ENCODE data around the gene EPHA7. TPM values are rescaled to one million over a fixed set of nuclear protein-coding genes. Genes with fewer than 3 reads are reported as not detected.

EPHA7 gene
- total and polyA plus RNA-seq, 2 of the 4 experiments (the other 2 are of a cell fraction) = not detected

GRCh38 chr6:93407186-93407585 is 12.2 kb downstream of the EPHA7 start:
- intact Hi-C loops (cut with micrococcal nuclease) = no loop called here
- H4K8ac ChIP-seq (ENCODE audit: low read depth in 2 of 2, low read length in 2 of 2) = no peak overlapping the region
- no peak overlapping the region for H4K91ac ChIP-seq (ENCODE audit: insufficient read depth, low read depth, low read length)
- TF ChIP-seq SMC3 (IDR thresholded peaks at IDR 0.05; ENCODE audit: low read depth, low read length) (no peak), BHLHE40 (IDR thresholded peaks at IDR 0.05; ENCODE audit: low read depth, low read length) (no peak), RFX5 (IDR thresholded peaks at IDR 0.05; ENCODE audit: low read depth, low read length) (no peak), FOS (IDR thresholded peaks at IDR 0.05; ENCODE audit: low read depth, low read length) (no peak), ELK1 (IDR thresholded peaks at IDR 0.05; ENCODE audit: borderline replicate concordance, low read depth, low read length) (no peak), POLR2A (IDR thresholded peaks at IDR 0.05; ENCODE audit: low read depth, low read length) (no peak), CHD1 (IDR thresholded peaks at IDR 0.05; ENCODE audit: low read depth, low read length) (no peak), RCOR1 (IDR thresholded peaks at IDR 0.05; ENCODE audit: insufficient replicate concordance, low read length) (no peak), MXI1 (IDR thresholded peaks at IDR 0.05; ENCODE audit: borderline replicate concordance, low read depth, low read length) (no peak), NFE2L2 (IDR thresholded peaks at IDR 0.05; ENCODE audit: low read depth, low read length) (no peak), CEBPB (IDR thresholded peaks at IDR 0.05; ENCODE audit: low read depth, low read length) (no peak), MAZ (IDR thresholded peaks at IDR 0.05; ENCODE audit: borderline replicate concordance, low read depth, low read length) (no peak), RAD21 (IDR thresholded peaks at IDR 0.05; ENCODE audit: low read length) (no peak), MAFK (IDR thresholded peaks at IDR 0.05; ENCODE audit: low read depth, low read length) (no peak), USF2 (IDR thresholded peaks at IDR 0.05; ENCODE audit: low read depth, low read length) (no peak), CTCF (conservative IDR thresholded peaks at IDR 0.05; ENCODE audit: low read depth, low read length) (no peak)
- H4K5ac ChIP-seq (ENCODE audit: low read depth, low read length) = no peak overlapping the region
- H3K79me1 ChIP-seq (ENCODE audit: low read depth in 1 of 2, low read length in 2 of 2) = no peaks in the 10 kb centered on the region
- POLR2A ChIA-PET (ENCODE audit: unreplicated experiment) = no interaction called here
- no peak overlapping the region for H3K4ac ChIP-seq (ENCODE audit: low read depth, low read length)
- no peak overlapping the region for H3K18ac ChIP-seq (ENCODE audit: low read depth, low read length)
- no peak overlapping the region for H2AFZ ChIP-seq (replicated peaks; ENCODE audit: low read length, poor library complexity)
- in situ Hi-C loops (cut with MboI; ENCODE audit: low sequenced_read_pairs) = no loop called here
- no peak overlapping the region for H3K14ac ChIP-seq (replicated peaks; ENCODE audit: low read depth, low read length)
- ATAC-seq (ENCODE audit: low read depth) = no peak
- no peaks in the 10 kb centered on the region for H3K36me3 ChIP-seq (ENCODE audit: control insufficient read depth, insufficient read depth, low read length)
- no peak overlapping the region for H2AK9ac ChIP-seq (replicated peaks; ENCODE audit: low read depth, low read length, poor library complexity)
- no peak overlapping the region for H3K4me3 ChIP-seq (ENCODE audit: insufficient read depth, low read depth, low read length)
- H3K4me1 ChIP-seq (ENCODE audit: control insufficient read depth, insufficient read depth, low read length) = no peaks in the 10 kb centered on the region
- dilution Hi-C loops (cut with HindIII; ENCODE audit: low sequenced_read_pairs, unreplicated experiment) = no loop called here
- no peak overlapping the region for H2BK20ac ChIP-seq (ENCODE audit: low read depth, low read length)
- no peak overlapping the region for H3K23ac ChIP-seq (ENCODE audit: low read depth, low read length)
- no peak overlapping the region for H2BK120ac ChIP-seq (ENCODE audit: low read depth, low read length)
- no peak for DNase-seq
- H2BK15ac ChIP-seq (ENCODE audit: low read depth, low read length) = no peak overlapping the region
- H3K9ac ChIP-seq (ENCODE audit: low read depth, low read length) = no peak overlapping the region
- H3K9me3 ChIP-seq (ENCODE audit: control insufficient read depth, insufficient read depth, low read length) = no peaks in the 10 kb centered on the region
- no CpG with 5 or more reads among the region's 1 CpG for WGBS, 2 experiments (ENCODE audit: extremely low coverage in 2 of 2, insufficient read length in 1 of 2)
- H4K20me1 ChIP-seq (ENCODE audit: insufficient read depth, low read length) = no peaks in the 10 kb centered on the region
- no TSS peak for BruUV-seq (replicated peaks)
- H2BK5ac ChIP-seq (ENCODE audit: low read depth, low read length, poor library complexity, severe bottlenecking) = no peak overlapping the region
- no peak overlapping the region for H3K27ac ChIP-seq (ENCODE audit: insufficient read depth, low read length)
- H3K9me1 ChIP-seq (ENCODE audit: insufficient read depth, low read length) = no peaks in the 10 kb centered on the region
- H3K27me3 ChIP-seq (ENCODE audit: control insufficient read depth, insufficient read depth, low read length) = no peaks in the 10 kb centered on the region
- H3K56ac ChIP-seq (ENCODE audit: extremely low read depth, insufficient read depth, low read length) = no peak overlapping the region
- CTCF ChIA-PET = no interaction called here
- no peak overlapping the region for H3K4me2 ChIP-seq (ENCODE audit: low read depth, low read length)
- no peak overlapping the region for H2AK5ac ChIP-seq (ENCODE audit: low read depth, low read length)
